ENCODE measurements around the gene CFAP97.

- TF ChIP-seq ZNF707 (CRISPR knock-in tag; conservative IDR thresholded peaks at IDR 0.05), result no peak
- no peak for TF ChIP-seq ZNF696 (CRISPR knock-in tag; conservative IDR thresholded peaks at IDR 0.05)
- no peak for TF ChIP-seq ESRRA (IDR thresholded peaks at IDR 0.05; ENCODE audit: borderline replicate concordance, low read depth)
- no peak for TF ChIP-seq ZFX (CRISPR knock-in tag; IDR thresholded peaks at IDR 0.05)
- no peak for TF ChIP-seq ZBTB7A (IDR thresholded peaks at IDR 0.05; ENCODE audit: borderline replicate concordance, control insufficient read depth, low read depth, low read length)
- no peak for TF ChIP-seq ZNF655 (CRISPR knock-in tag; IDR thresholded peaks at IDR 0.05)
Measured at GRCh38 chr4:185212581-185212980, 8.8 kb upstream of the CFAP97 start.
